Left ventricle myocardium inferior (tissue), 1 donor: Measurements from ENCODE around the gene SATB1. TPM values are rescaled to one million over a fixed set of nuclear protein-coding genes. Genes with fewer than 3 reads are reported as not detected.

Experiments
- DNase-seq: peaks from one replicate; pipeline ENCODE4 v3.0.0-alpha.2; 2020
- H3K27ac ChIP-seq: fragments of 200-600 bp; replicated peaks from 2 replicates; pipeline ENCODE4 v1.8.0; 2021
- H3K27me3 ChIP-seq: fragments of 200-600 bp; 2 replicates; pipeline ENCODE4 v1.8.0; 2021; ENCODE audit warnings: low read depth
- H3K36me3 ChIP-seq: fragments of 200-600 bp; 2 replicates; pipeline ENCODE4 v1.8.0; 2021
- H3K4me1 ChIP-seq: fragments of 200-600 bp; 2 replicates; pipeline ENCODE4 v1.8.0; 2021
- H3K4me3 ChIP-seq: fragments of 200-600 bp; 2 replicates; pipeline ENCODE4 v1.8.0; 2021; ENCODE audit warnings: mild to moderate bottlenecking, moderate library complexity
- H3K9me3 ChIP-seq: fragments of 200-600 bp; replicated peaks from 2 replicates; pipeline ENCODE4 v1.8.0; 2021
- CTCF ChIP-seq: fragments of 200-600 bp; IDR thresholded peaks from 2 replicates; pipeline ENCODE4 v1.8.0; 2021; ENCODE audit warnings: antibody characterized with exemption, mild to moderate bottlenecking, borderline replicate concordance
- intact Hi-C: fragments of 100-400 bp; cut with micrococcal nuclease; formaldehyde crosslinking; loops from one replicate; pipeline ENCODE4 v1.11.0; 2022
- total RNA-seq: library from RNA; stranded (reverse); fragmentation: NEBNext Ultra II Directional; extraction: Animal tissue kit (Norgen Biotek cat#: 25700); gene quantifications from one replicate; pipeline ENCODE4 v1.2.1, GENCODE V29; 2021
- donor health status: DM: no; HTN: yes; CAD: no; lungs with severe emphysema.

SATB1 gene
- total RNA-seq, 1 donor from 2014 or later = 44.3 TPM

- intact Hi-C loops = no loop called here
- H3K36me3 ChIP-seq = peaks cover 27% of the 10 kb centered on the region
- H3K4me1 ChIP-seq = no peaks in the 10 kb centered on the region
- TF ChIP-seq CTCF = no peak
- H3K4me3 ChIP-seq = no peak overlapping the region
- no peak for DNase-seq
- H3K27me3 ChIP-seq = no peaks in the 10 kb centered on the region
- H3K9me3 ChIP-seq = no peaks in the 10 kb centered on the region
- no peak overlapping the region for H3K27ac ChIP-seq
Measured at GRCh38 chr3:18366258-18366657, 58.9 kb downstream of the SATB1 start.

- peaks cover 5% of the 10 kb centered on the region for H3K4me1 ChIP-seq
- no peak for DNase-seq
- no peak for TF ChIP-seq CTCF
- intact Hi-C loops = no loop called here
- H3K4me3 ChIP-seq = no peak overlapping the region
- no peaks in the 10 kb centered on the region for H3K9me3 ChIP-seq
- peaks cover 35% of the 10 kb centered on the region for H3K36me3 ChIP-seq
- H3K27ac ChIP-seq = no peak overlapping the region
- no peaks in the 10 kb centered on the region for H3K27me3 ChIP-seq
Measured at GRCh38 chr3:18363338-18363737, 61.8 kb downstream of the SATB1 start.

GRCh38 chr3:18357747-18358146 is 67.4 kb downstream of the SATB1 start:
- intact Hi-C loops = no loop called here
- no peak for DNase-seq
- Histone ChIP-seq H3K27ac (no peak overlapping the region), H3K4me3 (no peak overlapping the region), H3K4me1 (peaks cover 6% of the 10 kb centered on the region), H3K36me3 (peaks cover 11% of the 10 kb centered on the region), H3K27me3 (no peaks in the 10 kb centered on the region), H3K9me3 (no peaks in the 10 kb centered on the region)
- no peak for TF ChIP-seq CTCF

- Histone ChIP-seq H3K36me3 (peaks cover 21% of the 10 kb centered on the region), H3K4me3 (no peak overlapping the region), H3K4me1 (peaks cover 6% of the 10 kb centered on the region), H3K9me3 (no peaks in the 10 kb centered on the region), H3K27ac (no peak overlapping the region), H3K27me3 (no peaks in the 10 kb centered on the region)
- DNase-seq = no peak
- no peak for TF ChIP-seq CTCF
- intact Hi-C loops = no loop called here
Measured at GRCh38 chr3:18355832-18356231, 69.3 kb downstream of the SATB1 start.

- no peak for TF ChIP-seq CTCF
- DNase-seq = no peak
- intact Hi-C loops = no loop called here
Measured at GRCh38 chr3:18354701-18355100, 70.4 kb downstream of the SATB1 start.

More at GRCh38 chr3:18354701-18355100, 70.4 kb downstream of the SATB1 start:
- no peaks in the 10 kb centered on the region for H3K27me3 ChIP-seq
- H3K27ac ChIP-seq = no peak overlapping the region
- peaks cover 22% of the 10 kb centered on the region for H3K36me3 ChIP-seq
- H3K4me3 ChIP-seq = no peak overlapping the region
- H3K4me1 ChIP-seq = peaks cover 6% of the 10 kb centered on the region
- no peaks in the 10 kb centered on the region for H3K9me3 ChIP-seq
